WTC11 (cell line): Measurements from ENCODE around the gene CBFA2T3. TPM values are rescaled to one million over a fixed set of nuclear protein-coding genes. Genes with fewer than 3 reads are reported as not detected.

ENCODE experiments used
- ATAC-seq: fragments of 200-7000 bp; cut with Tn5 transposase; 2 replicates; pipeline ENCODE4 v1.10.0; 2021; ENCODE audit warnings: mild to moderate bottlenecking, moderate library complexity
- Bru-seq: library from RNA; stranded (reverse); fragments of 400-500 nt; gene quantifications from one replicate; lab custom pipeline; 2021; lab: Mats Ljungman, UMichigan
- CTCF ChIA-PET: fragments of 300-600 bp; sonication (Branson Sonifier 250); formaldehyde crosslinking; loops from one replicate; lab custom pipeline; 2021; ENCODE audit warnings: antibody characterized with exemption; lab: Charles Lee
- POLR2A ChIA-PET: fragments of 350-600 bp; sonication (Branson Sonifier 250); formaldehyde crosslinking; loops from one replicate; lab custom pipeline; 2021; ENCODE audit warnings: antibody characterized with exemption; lab: Charles Lee
- DNase-seq: peaks from one replicate; pipeline ENCODE4 v3.0.0; 2021; ENCODE audit warnings: low spot score
- H3K27ac Mint-ChIP-seq: 2 replicates; pipeline ENCODE4 v1.8.0; 2021; ENCODE audit warnings: mixed read lengths
- H3K27me3 Mint-ChIP-seq: 2 replicates; pipeline ENCODE4 v1.8.0; 2021; ENCODE audit warnings: low read depth, mild to moderate bottlenecking, moderate library complexity, mixed read lengths
- H3K36me3 Mint-ChIP-seq: 2 replicates; pipeline ENCODE4 v1.8.0; 2021; ENCODE audit warnings: mixed read lengths
- H3K4me1 Mint-ChIP-seq: 2 replicates; pipeline ENCODE4 v1.8.0; 2022; ENCODE audit warnings: mixed read lengths
- H3K4me3 Mint-ChIP-seq: 2 replicates; pipeline ENCODE4 v1.8.0; 2021; ENCODE audit warnings: mild to moderate bottlenecking, moderate library complexity, mixed read lengths
- H3K9me3 Mint-ChIP-seq: 2 replicates; pipeline ENCODE4 v1.8.0; 2021; ENCODE audit warnings: mixed read lengths
- ARID4B ChIP-seq: sonication (generic); formaldehyde crosslinking; IDR thresholded peaks from 2 replicates; pipeline ENCODE4 v1.8.0; 2023; ENCODE audit warnings: missing genetic modification reagents, mild to moderate bottlenecking, borderline replicate concordance
- IRF2 ChIP-seq: sonication (generic); formaldehyde crosslinking; IDR thresholded peaks from 2 replicates; pipeline ENCODE4 v1.8.0; 2022; ENCODE audit warnings: low read depth, missing genetic modification reagents, borderline replicate concordance
- MLX ChIP-seq: sonication (generic); formaldehyde crosslinking; IDR thresholded peaks from 2 replicates; pipeline ENCODE4 v1.8.1; 2023; ENCODE audit warnings: mild to moderate bottlenecking, missing genetic modification reagents, moderate library complexity
- MYBL2 ChIP-seq: sonication (generic); formaldehyde crosslinking; IDR thresholded peaks from 2 replicates; pipeline ENCODE4 v1.8.1; 2023; ENCODE audit warnings: mild to moderate bottlenecking, moderate library complexity, missing genetic modification reagents
- NR2C2 ChIP-seq: sonication (generic); formaldehyde crosslinking; IDR thresholded peaks from 2 replicates; pipeline ENCODE4 v1.8.0; 2022; ENCODE audit warnings: mild to moderate bottlenecking, missing genetic modification reagents
- ZNF317 ChIP-seq: sonication (generic); formaldehyde crosslinking; IDR thresholded peaks from 2 replicates; pipeline ENCODE4 v1.8.1; 2023; ENCODE audit warnings: low read depth, mild to moderate bottlenecking, moderate library complexity, missing genetic modification reagents, borderline replicate concordance
- ZNF512 ChIP-seq: sonication (generic); formaldehyde crosslinking; IDR thresholded peaks from 2 replicates; pipeline ENCODE4 v1.8.1; 2022; ENCODE audit warnings: missing genetic modification reagents, borderline replicate concordance
- ZSCAN18 ChIP-seq: fragments of 250-450 bp; sonication (Bioruptor Pico); IDR thresholded peaks from 2 replicates; pipeline ENCODE4 v2.1.2; 2022; ENCODE audit warnings: mild to moderate bottlenecking, moderate library complexity
- long read RNA-seq, 3 experiments: library from RNA in 1 of 3; library from capped mRNA in 1 of 3; library from polyadenylated mRNA in 1 of 3; unstranded in 2 of 3; stranded (forward) in 1 of 3; transcript quantifications; one replicate each; pipeline ENCODE4 v2.0.0, GENCODE V29; 2021
- total RNA-seq: library from RNA; stranded (reverse); gene quantifications from 3 replicates; pipeline ENCODE4 v1.2.3, GENCODE V29; 2021

CBFA2T3 gene
- total RNA-seq (1.9 to 2.8 TPM (median 2.6 TPM) in 3 replicates), Bru-seq, nascent RNA (percentile 17 among the genes with signal in this experiment)
- long read RNA-seq, experiment 1, full-length matches to known transcripts: 3 of 8 reads
- long read RNA-seq, experiment 1, partial matches to known transcripts: 0 of 8 reads
- long read RNA-seq, experiment 1, other reads (novel, unspliced or antisense): 5 of 8 reads
- long read RNA-seq, experiment 2, partial matches to known transcripts: 0 of 2 reads
- long read RNA-seq, experiment 2, other reads (novel, unspliced or antisense): 2 of 2 reads
- long read RNA-seq, experiment 3: 0 reads

GRCh38 chr16:88977018-88977811 lies at the start of gene CBFA2T3:
Gene CBFA2T3, minus strand, starts transcription at chr16:88977207. Its CDS starts 400 bp downstream, at chr16:88976807.
- Mint-ChIP-seq H3K27ac (0 out of 2 replicates have a peak within 1 kb of the TSS, but pooled peaks have one; percentile 45), H3K36me3 (no peaks in the 10 kb centered on the region)
- TF ChIP-seq IRF2 (CRISPR knock-in tag) (no peak), MYBL2 (CRISPR knock-in tag) (no peak), ZNF512 (CRISPR knock-in tag) (no peak), NR2C2 (CRISPR knock-in tag) (no peak), MLX (CRISPR knock-in tag) (no peak)
- TF ChIP-seq, all 79 proteins: peak for 0
- Mint-ChIP-seq H3K27me3 (no peaks in the 10 kb centered on the region), H3K9me3 (no peaks in the 10 kb centered on the region), H3K4me1 (0 out of 2 replicates have a peak, but pooled peaks cover 2% of the 10 kb centered on the region), H3K4me3 (no peak within 1 kb of the TSS)
- ChIA-PET CTCF (interaction anchor here (1.1 to 1.2 kb wide), 2 partner anchors 190 to 240 kb away, joined by 3 to 4 read pairs; no protein-coding TSS in a partner anchor), POLR2A (no interaction called here)
- no peak for DNase-seq
- no peak for ATAC-seq

GRCh38 chr16:89026121-89026612 lies 49.2 kb upstream of the CBFA2T3 start:
- peaks cover 13% of the 10 kb centered on the region for H3K9me3 Mint-ChIP-seq

More at GRCh38 chr16:89026121-89026612, 49.2 kb upstream of the CBFA2T3 start:
- ChIA-PET POLR2A (no interaction called here), CTCF (no interaction called here)
- no peak for TF ChIP-seq ZNF512 (CRISPR knock-in tag)
- TF ChIP-seq ARID4B (CRISPR knock-in tag): no peak
- TF ChIP-seq ZSCAN18: no peak
- no peak for TF ChIP-seq MLX (CRISPR knock-in tag)
- no peak for TF ChIP-seq ZNF317 (CRISPR knock-in tag)
- H3K4me1 Mint-ChIP-seq: no peaks in the 10 kb centered on the region
- no peaks in the 10 kb centered on the region for H3K27me3 Mint-ChIP-seq
- H3K36me3 Mint-ChIP-seq: no peaks in the 10 kb centered on the region
- H3K4me3 Mint-ChIP-seq: no peak overlapping the region
- DNase-seq: peak; percentile 5
- H3K27ac Mint-ChIP-seq: no peak overlapping the region
- no peak for ATAC-seq
